Mesendoderm (in vitro differentiated cells): ENCODE measurements around the gene HS2ST1.
"Not testable (repeated sequence)": the region's sequence is repeated elsewhere in the genome, so short reads cannot be mapped to it uniquely, and the experiment has no call there.

Experiments used
- DNase-seq: peaks from one replicate; pipeline ENCODE4 v3.0.0; 2013
- H2AK5ac ChIP-seq: 2 replicates; pipeline ENCODE4 v1.6.1; 2013; ENCODE audit warnings: low read length, inconsistent platforms
- H2BK120ac ChIP-seq: 2 replicates; pipeline ENCODE4 v1.6.1; 2013; ENCODE audit warnings: low read depth, mild to moderate bottlenecking, low read length, moderate library complexity, mixed read lengths
- H2BK15ac ChIP-seq: replicated peaks from 2 replicates; pipeline ENCODE4 v1.6.1; 2013; ENCODE audit warnings: low read depth, mild to moderate bottlenecking, moderate library complexity
- H2BK5ac ChIP-seq: 2 replicates; pipeline ENCODE4 v1.6.1; 2013; ENCODE audit warnings: low read length, inconsistent platforms
- H3K18ac ChIP-seq: 2 replicates; pipeline ENCODE4 v1.6.1; 2013; ENCODE audit warnings: mild to moderate bottlenecking, low read length, mixed read lengths
- H3K23ac ChIP-seq: one replicate; pipeline ENCODE4 v1.6.1; 2013; ENCODE audit warnings: low read length
- H3K27ac ChIP-seq: 2 replicates; pipeline ENCODE4 v1.5.1; 2013; ENCODE audit warnings: low read depth, mild to moderate bottlenecking, inconsistent platforms, low read length, moderate library complexity
- H3K27me3 ChIP-seq: 2 replicates; pipeline ENCODE4 v1.6.1; 2013; ENCODE audit warnings: low read length, control low read depth, mild to moderate bottlenecking, inconsistent platforms; ENCODE audit not compliant: insufficient read depth, poor library complexity
- H3K36me3 ChIP-seq: 2 replicates; pipeline ENCODE4 v1.6.1; 2013; ENCODE audit warnings: low read length, inconsistent platforms; ENCODE audit not compliant: control insufficient read depth, insufficient read depth
- H3K4ac ChIP-seq: one replicate; pipeline ENCODE4 v1.6.1; 2013; ENCODE audit warnings: low read depth, mild to moderate bottlenecking, low read length, moderate library complexity
- H3K4me1 ChIP-seq: 2 replicates; pipeline ENCODE4 v1.6.1; 2013; ENCODE audit warnings: low read depth, low read length, inconsistent platforms; ENCODE audit not compliant: control insufficient read depth
- H3K4me2 ChIP-seq: 2 replicates; pipeline ENCODE4 v1.6.1; 2013; ENCODE audit warnings: low read length
- H3K4me3 ChIP-seq: 2 replicates; pipeline ENCODE4 v1.5.1; 2013; ENCODE audit warnings: mild to moderate bottlenecking, low read length
- H3K56ac ChIP-seq: one replicate; pipeline ENCODE4 v1.6.1; 2013; ENCODE audit warnings: low read length
- H3K79me1 ChIP-seq: 2 replicates; pipeline ENCODE4 v1.6.1; 2013; ENCODE audit warnings: low read length, inconsistent platforms
- H3K79me2 ChIP-seq: 2 replicates; pipeline ENCODE4 v1.6.1; 2013; ENCODE audit warnings: mild to moderate bottlenecking, low read length; ENCODE audit not compliant: control insufficient read depth, insufficient read depth
- H3K9ac ChIP-seq: 2 replicates; pipeline ENCODE4 v1.6.1; 2013; ENCODE audit warnings: low read length, inconsistent platforms
- H4K5ac ChIP-seq: one replicate; pipeline ENCODE4 v1.6.1; 2013; ENCODE audit warnings: low read length
- H4K8ac ChIP-seq: one replicate; pipeline ENCODE4 v1.6.1; 2013; ENCODE audit warnings: low read depth, mild to moderate bottlenecking, control low read depth, low read length, moderate library complexity
- WGBS: extraction: QIAGEN DNeasy Blood & Tissue Kit; methylation state at CpG from one replicate; pipeline ENCODE4 v1.1.7; 2013; ENCODE audit warnings: low lambda C conversion rate, missing lambda C conversion rate; ENCODE audit not compliant: insufficient coverage; ENCODE audit errors: extremely low coverage; 5-methylcytosine and 5-hydroxymethylcytosine counted together

HS2ST1 gene

DNA sequence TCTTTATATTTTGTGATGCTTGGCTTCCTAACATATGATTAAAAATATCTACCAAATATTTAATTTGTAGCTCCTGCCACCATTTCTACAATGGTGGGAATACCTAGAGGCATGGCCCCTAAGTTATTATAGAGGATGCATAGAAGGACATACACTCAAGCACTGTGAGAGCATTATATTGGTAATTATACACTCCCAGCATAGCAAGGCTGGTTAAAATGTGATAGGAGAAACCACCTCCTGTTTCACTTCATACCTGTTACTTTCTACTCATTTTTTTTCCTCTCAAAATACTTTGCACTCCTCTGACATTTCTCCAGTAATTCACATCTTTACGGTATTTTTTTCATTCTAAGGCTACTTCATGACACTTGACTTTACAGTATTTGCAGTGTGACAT is 92.9 kb downstream of the HS2ST1 start:
- Histone ChIP-seq H3K4me3 (no peak overlapping the region), H3K79me1 (no peaks in the 10 kb centered on the region), H2AK5ac (no peak overlapping the region), H3K23ac (no peak overlapping the region), H2BK5ac (no peak overlapping the region), H3K27ac (no peak overlapping the region), H3K4me1 (no peaks in the 10 kb centered on the region), H2BK120ac (no peak overlapping the region), H3K9ac (no peak overlapping the region), H3K36me3 (no peaks in the 10 kb centered on the region), H4K8ac (no peak overlapping the region), H2BK15ac (no peak overlapping the region), H3K4me2 (no peak overlapping the region), H4K5ac (no peak overlapping the region), H3K18ac (no peak overlapping the region), H3K79me2 (no peaks in the 10 kb centered on the region), H3K27me3 (no peaks in the 10 kb centered on the region), H3K56ac (no peak overlapping the region), H3K4ac (no peak overlapping the region)
- no CpG with 5 or more reads among the region's 1 CpG for WGBS
- no peak for DNase-seq

DNA sequence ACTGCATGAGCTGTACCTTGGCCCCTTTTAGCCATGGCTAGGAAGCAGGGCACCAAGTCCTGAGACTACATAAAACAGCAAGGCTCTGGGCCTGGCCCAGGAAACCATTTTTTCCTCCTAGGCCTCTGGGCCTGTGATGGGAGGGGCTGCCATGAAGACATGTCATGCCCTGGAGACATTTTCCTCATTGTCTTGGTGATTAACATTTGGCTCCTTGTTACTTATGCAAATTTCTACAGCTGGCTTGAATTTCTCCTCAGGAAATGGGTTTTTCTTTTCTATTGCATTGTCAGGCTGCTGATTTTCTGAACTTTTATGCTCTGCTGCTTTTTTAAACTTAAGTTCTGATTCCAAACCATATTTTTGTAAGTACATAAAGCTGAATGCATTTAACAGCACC is 99.0 kb downstream of the HS2ST1 start:
- H3K18ac ChIP-seq, H3K4me3 ChIP-seq, H3K27me3 ChIP-seq, H3K79me2 ChIP-seq, H3K27ac ChIP-seq, H2AK5ac ChIP-seq, H2BK120ac ChIP-seq, H3K4me2 ChIP-seq, H3K9ac ChIP-seq, H3K36me3 ChIP-seq, H4K5ac ChIP-seq, H4K8ac ChIP-seq, H3K23ac ChIP-seq, H2BK15ac ChIP-seq, H2BK5ac ChIP-seq, H3K4me1 ChIP-seq, H3K56ac ChIP-seq, H3K4ac ChIP-seq, H3K79me1 ChIP-seq: not testable (repeated sequence)
- DNase-seq: peak; percentile 18

GRCh38 chr1:87017998-87018672 is 103.7 kb downstream of the HS2ST1 start:
- Histone ChIP-seq H2BK120ac (no peak overlapping the region), H2AK5ac (no peak overlapping the region), H3K79me1 (peaks cover 2% of the 10 kb centered on the region), H3K27ac (no peak overlapping the region), H4K5ac (no peak overlapping the region), H3K9ac (no peak overlapping the region), H3K18ac (no peak overlapping the region), H3K56ac (no peak overlapping the region), H3K4me3 (no peak overlapping the region), H4K8ac (no peak overlapping the region), H3K4me1 (no peaks in the 10 kb centered on the region), H3K79me2 (no peaks in the 10 kb centered on the region), H3K4ac (peak overlapping the region; percentile 36), H3K27me3 (no peaks in the 10 kb centered on the region), H3K36me3 (no peaks in the 10 kb centered on the region), H2BK15ac (no peak overlapping the region), H3K4me2 (no peak overlapping the region), H2BK5ac (no peak overlapping the region), H3K23ac (no peak overlapping the region)
- no CpG with 5 or more reads among the region's 4 CpGs for WGBS
- DNase-seq: no peak

- H3K4me1 ChIP-seq: no peaks in the 10 kb centered on the region
- no peak overlapping the region for H3K9ac ChIP-seq
- H3K23ac ChIP-seq: no peak overlapping the region
- H4K8ac ChIP-seq: no peak overlapping the region
- no peaks in the 10 kb centered on the region for H3K27me3 ChIP-seq
- no peak overlapping the region for H4K5ac ChIP-seq
- H3K18ac ChIP-seq: no peak overlapping the region
- H3K56ac ChIP-seq: no peak overlapping the region
- no peak overlapping the region for H2BK120ac ChIP-seq
- whole genome bisulfite sequencing: no CpG with 5 or more reads among the region's 1 CpG
- H3K4ac ChIP-seq: no peak overlapping the region
- H2BK5ac ChIP-seq: no peak overlapping the region
- no peak overlapping the region for H3K4me2 ChIP-seq
- no peaks in the 10 kb centered on the region for H3K36me3 ChIP-seq
- no peak overlapping the region for H2AK5ac ChIP-seq
- H3K27ac ChIP-seq: no peak overlapping the region
- H3K79me2 ChIP-seq: no peaks in the 10 kb centered on the region
- no peak overlapping the region for H3K4me3 ChIP-seq
- no peak overlapping the region for H2BK15ac ChIP-seq
- H3K79me1 ChIP-seq: peaks cover 2% of the 10 kb centered on the region
- DNase-seq: no peak
Observed at GRCh38 chr1:87023326-87023725, 108.9 kb downstream of the HS2ST1 start.

DNA sequence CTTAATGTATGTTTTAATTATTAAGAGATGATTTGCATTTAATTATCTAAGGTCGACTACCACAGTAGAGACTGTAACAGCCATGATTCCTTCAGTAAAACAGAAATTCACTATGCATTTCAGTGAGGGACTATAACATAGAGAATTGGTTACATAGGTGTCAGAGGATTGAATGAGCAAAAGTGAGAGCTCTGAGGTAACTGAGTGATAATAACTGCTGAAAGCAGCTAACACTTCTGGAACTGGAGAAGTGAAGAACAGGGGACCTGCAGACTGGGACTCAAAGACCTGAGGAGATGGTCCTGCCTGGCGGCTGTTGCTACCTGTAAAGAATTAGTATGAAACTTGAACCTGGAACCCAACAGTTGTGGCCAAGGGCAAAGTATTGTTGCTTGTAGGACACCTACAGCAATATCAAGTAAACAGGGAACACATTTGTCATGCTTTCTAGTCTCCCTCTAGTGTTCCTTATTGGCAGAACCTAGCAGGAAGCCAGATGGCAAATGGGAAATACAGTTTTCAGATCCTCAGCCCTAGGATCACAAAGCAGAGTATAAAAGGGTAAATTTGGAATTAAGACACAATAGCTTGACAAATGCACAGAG is 110.6 kb downstream of the HS2ST1 start:
- no peaks in the 10 kb centered on the region for H3K27me3 ChIP-seq
- peak; percentile 78 for DNase-seq
- no CpG with 5 or more reads among the region's 2 CpGs for WGBS

DNA sequence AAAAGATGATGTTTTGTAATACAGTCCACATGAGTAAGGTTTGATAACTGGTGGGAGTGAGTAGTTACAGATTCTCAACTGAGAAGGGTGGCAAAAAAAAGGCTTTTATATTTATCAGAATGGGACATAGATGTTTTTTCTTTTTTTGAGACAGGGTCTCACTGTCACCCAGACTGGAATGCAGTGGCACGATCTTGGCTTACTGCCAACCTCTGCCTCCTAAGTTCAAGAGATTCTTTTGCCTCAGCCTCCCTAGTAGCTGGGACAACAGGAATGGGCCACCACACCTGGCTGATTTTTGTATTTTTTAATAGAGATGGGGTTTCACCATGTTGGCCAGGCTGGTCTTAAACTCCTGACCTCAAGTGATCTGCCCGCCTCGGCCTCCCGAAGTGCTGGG is 113.1 kb downstream of the HS2ST1 start:
- not testable (repeated sequence) for H2BK120ac ChIP-seq, H3K23ac ChIP-seq, H3K79me1 ChIP-seq, H4K5ac ChIP-seq, DNase-seq, H3K56ac ChIP-seq, H2AK5ac ChIP-seq, H3K18ac ChIP-seq, H3K4me1 ChIP-seq, H2BK5ac ChIP-seq, H3K9ac ChIP-seq, H4K8ac ChIP-seq, H3K79me2 ChIP-seq, H3K4me2 ChIP-seq, H3K4ac ChIP-seq, H3K4me3 ChIP-seq, H2BK15ac ChIP-seq, H3K27ac ChIP-seq, H3K36me3 ChIP-seq, H3K27me3 ChIP-seq
- no CpG with 5 or more reads among the region's 4 CpGs for WGBS

More for the DNA sequence above, 110.6 kb downstream of the HS2ST1 start:
- no peak overlapping the region for H3K56ac ChIP-seq
- H3K4ac ChIP-seq: no peak overlapping the region
- H3K36me3 ChIP-seq: no peaks in the 10 kb centered on the region
- H3K27ac ChIP-seq: no peak overlapping the region
- no peak overlapping the region for H3K9ac ChIP-seq
- no peak overlapping the region for H4K8ac ChIP-seq
- H4K5ac ChIP-seq: no peak overlapping the region
- no peak overlapping the region for H3K4me2 ChIP-seq
- no peak overlapping the region for H2AK5ac ChIP-seq
- no peak overlapping the region for H3K23ac ChIP-seq
- H2BK15ac ChIP-seq: no peak overlapping the region
- no peak overlapping the region for H2BK120ac ChIP-seq
- H3K79me2 ChIP-seq: no peaks in the 10 kb centered on the region
- no peaks in the 10 kb centered on the region for H3K4me1 ChIP-seq
- peaks cover 2% of the 10 kb centered on the region for H3K79me1 ChIP-seq
- H2BK5ac ChIP-seq: no peak overlapping the region
- H3K18ac ChIP-seq: no peak overlapping the region
- no peak overlapping the region for H3K4me3 ChIP-seq
